SK-N-MC (cell line): ENCODE measurements around the gene MACROD2.

Source experiments
- EZH2 ChIP-seq: fragments of 200-600 bp; sonication (generic); IDR thresholded peaks from one replicate; pipeline ENCODE4 v1.6.1; 2017; ENCODE audit warnings: antibody characterized with exemption
- FOXP2 ChIP-seq: optimal IDR thresholded peaks from 2 replicates; pipeline ENCODE3; 2011; ENCODE audit warnings: mild to moderate bottlenecking, moderate library complexity; ENCODE audit not compliant: insufficient read depth; ENCODE audit errors: extremely low read length, control extremely low read depth
- POLR2AphosphoS5 ChIP-seq: IDR thresholded peaks from 2 replicates; pipeline ENCODE4 v1.6.1; 2012; ENCODE audit warnings: mild to moderate bottlenecking, low read depth, low read length, borderline replicate concordance

DNA sequence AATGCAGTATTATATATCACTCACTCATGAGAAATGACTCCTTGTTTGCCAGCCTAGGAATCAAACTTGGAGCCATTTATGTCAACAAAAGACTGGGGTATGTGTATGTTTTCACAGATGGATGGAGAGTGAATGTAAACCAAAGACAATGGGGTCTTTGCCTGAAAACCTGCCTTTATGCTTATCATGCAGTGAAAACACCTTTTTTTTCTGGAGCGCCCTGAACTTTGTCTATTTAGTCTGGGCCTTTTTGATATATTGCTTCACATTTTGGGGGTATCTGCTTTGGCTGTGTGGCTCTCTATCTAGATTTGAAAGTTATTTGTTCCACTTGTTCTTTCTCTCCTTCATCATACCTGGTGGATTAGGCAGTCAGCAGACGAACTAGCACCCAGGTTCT is 1190.6 kb downstream of the MACROD2 start:
- TF ChIP-seq POLR2AphosphoS5 (no peak), EZH2 (no peak), FOXP2 (no peak)
